Endothelial cell of umbilical vein (primary cell): Measurements from ENCODE around the gene ARHGAP21. TPM values are rescaled to one million over a fixed set of nuclear protein-coding genes. Genes with fewer than 3 reads are reported as not detected.

ENCODE experiments used
- BruUV-seq: library from RNA; stranded (reverse); fragments of 400-500 nt; replicated peaks from 2 replicates; lab custom pipeline; 2021; lab: Mats Ljungman, UMichigan
- CTCF ChIA-PET: fragments of 300-600, 350-600 bp; sonication (Branson Sonifier 250); formaldehyde crosslinking; loops from one replicate; lab custom pipeline; 2021; ENCODE audit warnings: antibody characterized with exemption, inconsistent platforms; lab: Charles Lee
- POLR2A ChIA-PET: fragments of 300-600, 350-600 bp; sonication (Branson Sonifier 250); formaldehyde crosslinking; loops from one replicate; lab custom pipeline; 2021; ENCODE audit warnings: antibody characterized with exemption, inconsistent platforms; lab: Charles Lee
- DNase-seq: peaks from one replicate; pipeline ENCODE4 v3.0.0-alpha.2; 2011; ENCODE audit warnings: low read depth, low spot score
- FAIRE-seq: peaks from 2 replicates; lab custom pipeline; 2011; peaks lifted over from hg19 to GRCh38; lab: Jason Lieb, UNC
- H2AFZ ChIP-seq: 2 replicates; pipeline ENCODE4 v1.6.0; 2012; ENCODE audit warnings: low read depth, low read length, control low read depth, inconsistent platforms
- H3K27ac ChIP-seq: 2 replicates; pipeline ENCODE4 v1.5.1; 2011; ENCODE audit warnings: low read depth, mild to moderate bottlenecking, control low read depth, low read length, moderate library complexity; ENCODE audit not compliant: insufficient read depth
- H3K27me3 ChIP-seq, 2 experiments: 2 replicates each; pipeline versions ENCODE4 v1.6.0 to v1.6.1; 2011; ENCODE audit warnings: low read length in 2 of 2, mixed read lengths in 1 of 2; ENCODE audit not compliant: control insufficient read depth in 2 of 2, insufficient read depth in 2 of 2
- H3K36me3 ChIP-seq, 2 experiments: 2 replicates in 1 of 2; 3 replicates in 1 of 2; pipeline ENCODE4 v1.5.1; 2011; ENCODE audit warnings: low read length in 2 of 2, mild to moderate bottlenecking in 1 of 2, moderate library complexity in 1 of 2; ENCODE audit not compliant: control insufficient read depth in 2 of 2, insufficient read depth in 2 of 2; ENCODE audit errors: extremely low read depth in 1 of 2
- H3K4me1 ChIP-seq: 3 replicates; pipeline ENCODE4 v1.5.1; 2011; ENCODE audit warnings: mild to moderate bottlenecking, low read length; ENCODE audit not compliant: control insufficient read depth, insufficient read depth; ENCODE audit errors: extremely low read depth
- H3K4me2 ChIP-seq: 2 replicates; pipeline ENCODE4 v1.6.1; 2011; ENCODE audit warnings: low read length, control low read depth, mixed read lengths; ENCODE audit not compliant: insufficient read depth
- H3K4me3 ChIP-seq, 3 experiments: fragments of 200-600 bp in 1 of 3; sonication (generic), shearing (Covaris generic) in 1 of 3; replicated peaks in 1 of 3; 2 replicates each; pipeline ENCODE4 v1.5.1; 2011 to 2016; ENCODE audit warnings: control low read depth in 3 of 3, low read length in 3 of 3, mild to moderate bottlenecking in 2 of 3, inconsistent platforms in 1 of 3, low read depth in 1 of 3, moderate library complexity in 1 of 3; ENCODE audit not compliant: insufficient read depth in 1 of 3
- H3K79me2 ChIP-seq: 2 replicates; pipeline ENCODE4 v1.6.0; 2012; ENCODE audit warnings: low read length, inconsistent platforms; ENCODE audit not compliant: control insufficient read depth, insufficient read depth
- H3K9ac ChIP-seq: replicated peaks from 2 replicates; pipeline ENCODE3; 2011; ENCODE audit warnings: low read length, control low read depth; ENCODE audit not compliant: insufficient read depth; ENCODE audit errors: extremely low read depth
- H3K9me1 ChIP-seq: replicated peaks from 3 replicates; pipeline ENCODE4 v1.6.0; 2011; ENCODE audit warnings: mild to moderate bottlenecking, low read length; ENCODE audit not compliant: control insufficient read depth, insufficient read depth; ENCODE audit errors: extremely low read depth
- H3K9me3 ChIP-seq: replicated peaks from 2 replicates; pipeline ENCODE4 v1.5.1; 2012; ENCODE audit warnings: low read length, inconsistent platforms; ENCODE audit not compliant: control insufficient read depth, insufficient read depth
- H4K20me1 ChIP-seq: replicated peaks from 2 replicates; pipeline ENCODE3; 2011; ENCODE audit warnings: mild to moderate bottlenecking, low read length; ENCODE audit not compliant: control insufficient read depth, insufficient read depth; ENCODE audit errors: extremely low read depth
- EZH2 ChIP-seq: IDR thresholded peaks from 2 replicates; pipeline ENCODE4 v1.6.1; 2012; ENCODE audit warnings: borderline replicate concordance, low read depth, mild to moderate bottlenecking, moderate library complexity, low read length, inconsistent platforms; ENCODE audit not compliant: severe bottlenecking
- FOS ChIP-seq: IDR thresholded peaks from 2 replicates; pipeline ENCODE4 v1.6.1; 2011; ENCODE audit warnings: mild to moderate bottlenecking, low read length, moderate library complexity, borderline replicate concordance; ENCODE audit not compliant: insufficient read depth
- GATA2 ChIP-seq: IDR thresholded peaks from 2 replicates; pipeline ENCODE4 v1.7.0; 2011; ENCODE audit warnings: low read depth, mild to moderate bottlenecking, moderate library complexity, mixed read lengths, low read length; ENCODE audit not compliant: insufficient read length, insufficient read depth
- JUN ChIP-seq: IDR thresholded peaks from 2 replicates; pipeline ENCODE4 v1.6.1; 2011; ENCODE audit warnings: borderline replicate concordance, low read depth; ENCODE audit not compliant: insufficient read length, insufficient read depth
- MYC ChIP-seq: IDR thresholded peaks from one replicate; pipeline ENCODE4 v1.6.1; 2011; ENCODE audit warnings: mild to moderate bottlenecking, low read depth, low read length
- POLR2A ChIP-seq: IDR thresholded peaks from 2 replicates; pipeline ENCODE4 v1.6.1; 2012; ENCODE audit warnings: low read depth, mild to moderate bottlenecking, control low read depth, low read length
- POLR2AphosphoS5 ChIP-seq: IDR thresholded peaks from 2 replicates; pipeline ENCODE4 v1.6.1; 2012; ENCODE audit warnings: low read depth, mild to moderate bottlenecking, control low read depth, low read length, moderate library complexity; ENCODE audit not compliant: insufficient read depth
- dilution Hi-C: fragments of 300-500 bp; cut with MboI; formaldehyde crosslinking; loops from one replicate; pipeline ENCODE4 v1.15.0; 2019; ENCODE audit warnings: low sequenced_read_pairs; ENCODE audit not compliant: extremely low pct_ligation_motif_present
- intact Hi-C: fragments of 100-400 bp; cut with micrococcal nuclease; formaldehyde crosslinking; loops from one replicate; pipeline ENCODE4 v1.10.0; 2022
- polyA plus RNA-seq, 4 experiments: library from polyadenylated mRNA; depleted of rRNA in 3 of 4; stranded (reverse) in 3 of 4; unstranded in 1 of 4; fragments of >200 nt; gene quantifications; 2 replicates each; pipeline versions ENCODE4 v1.2.1 to v1.2.3, GENCODE V29; 2011 to 2012; ENCODE audit warnings: missing spikeins in 1 of 4
- total RNA-seq: library from RNA; stranded (reverse); gene quantifications from 2 replicates; pipeline ENCODE4 v1.2.3, GENCODE V29; 2021
- TF ChIP-seq, protein P1 (sequence below), 2 donors: IDR thresholded peaks; 1 replicate in 1 of 2; 2 replicates in 1 of 2; pipeline ENCODE4 v1.5.1; 2011; ENCODE audit warnings: low read length in 2 of 2, mild to moderate bottlenecking in 2 of 2, moderate library complexity in 2 of 2, control low read depth in 1 of 2, inconsistent platforms in 1 of 2, low read depth in 1 of 2; ENCODE audit not compliant: insufficient read depth in 1 of 2; ENCODE audit errors: extremely low read depth in 1 of 2
- TF ChIP-seq, protein P2 (sequence below): IDR thresholded peaks from 2 replicates; pipeline ENCODE4 v1.6.1; 2011; ENCODE audit not compliant: insufficient read depth, insufficient read length

ARHGAP21 gene
- total and polyA plus RNA-seq, 2 donors (not counting 3 experiments of a cell fraction or from before 2014, with no cell fraction given) = 29.5 to 97.8 TPM

DNA sequence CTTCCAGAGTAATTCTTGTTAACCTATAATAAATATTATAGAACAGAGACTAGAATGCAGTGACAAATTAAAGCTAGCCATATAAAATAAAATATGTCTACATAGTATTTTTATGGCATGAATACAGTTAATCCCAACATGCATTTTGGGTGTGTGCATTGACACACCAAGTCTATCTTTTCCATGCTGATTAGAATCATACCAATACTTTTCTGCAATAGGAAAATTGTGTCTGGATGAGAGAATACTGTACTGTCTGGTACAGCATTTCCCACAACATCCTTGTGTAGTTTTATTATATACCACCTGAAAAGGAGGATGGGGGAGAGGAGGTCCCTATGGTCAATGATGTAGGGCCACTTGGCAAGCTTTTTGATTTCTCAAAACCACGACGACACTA lies 100.3 kb downstream of the ARHGAP21 start:
- Histone ChIP-seq H3K9ac (no peak overlapping the region), H3K4me2 (no peak overlapping the region), H3K9me1 (no peaks in the 10 kb centered on the region), H4K20me1 (no peaks in the 10 kb centered on the region), H2AFZ (no peak overlapping the region), H3K27ac (no peak overlapping the region), H3K79me2 (peaks cover 7% of the 10 kb centered on the region), H3K9me3 (no peaks in the 10 kb centered on the region), H3K4me1 (no peaks in the 10 kb centered on the region), H3K27me3 (no peaks in the 10 kb centered on the region), H3K36me3 (peaks cover 1 to 5% of the 10 kb centered on the region in 2 experiments), H3K4me3 (no peak overlapping the region)
- dilution Hi-C loops (no loop called here), intact Hi-C loops (no loop called here)
- TF ChIP-seq POLR2AphosphoS5 = no peak
- POLR2A ChIA-PET = no interaction called here
- no TSS peak for BruUV-seq
- CTCF ChIA-PET = interaction anchor here (1.1 to 2.7 kb wide), 2 partner anchors 12 to 458 kb away, joined by 5 to 15 read pairs; no protein-coding TSS in a partner anchor
- DNase-seq = no peak
- no peak for FAIRE-seq

DNA sequence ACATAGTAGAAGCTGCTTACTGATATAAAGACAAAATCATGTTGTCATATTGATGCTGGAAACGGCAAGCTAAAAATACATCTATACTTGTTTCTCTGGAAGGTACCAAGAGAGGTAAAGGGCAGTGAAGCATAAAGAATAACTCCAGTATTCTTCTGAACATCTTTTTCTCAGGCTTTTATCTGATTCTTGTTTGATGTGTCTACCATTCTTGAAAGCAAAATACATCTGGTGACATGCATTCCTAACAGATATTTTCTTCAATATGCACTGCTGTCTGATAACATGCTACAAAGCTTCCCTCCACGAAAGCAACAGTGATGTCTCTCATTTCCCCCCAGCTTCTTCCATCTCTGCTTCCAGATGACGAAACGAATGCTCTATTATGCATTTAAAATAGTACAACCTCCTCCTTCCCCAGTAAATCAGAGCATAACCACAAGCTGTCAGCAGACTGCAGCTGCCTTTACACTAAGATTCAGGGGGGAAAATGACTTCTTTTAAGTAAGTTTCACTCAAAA lies 100.8 kb downstream of the ARHGAP21 start:
- no peaks in the 10 kb centered on the region for H3K9me3 ChIP-seq
- H2AFZ ChIP-seq = no peak overlapping the region
- peaks cover 3 to 6% of the 10 kb centered on the region in 2 experiments for H3K36me3 ChIP-seq
- no peak overlapping the region for H3K9ac ChIP-seq
- H3K27me3 ChIP-seq = no peaks in the 10 kb centered on the region
- intact Hi-C loops (no loop called here), dilution Hi-C loops (no loop called here)
- TF ChIP-seq EZH2 = no peak
- TF ChIP-seq MYC = no peak
- no peak for TF ChIP-seq JUN
- TF ChIP-seq POLR2A = no peak
- TF ChIP-seq GATA2 = no peak
- no peak for TF ChIP-seq FOS
- no peak for TF ChIP-seq POLR2AphosphoS5
- TF ChIP-seq, protein P1, sequence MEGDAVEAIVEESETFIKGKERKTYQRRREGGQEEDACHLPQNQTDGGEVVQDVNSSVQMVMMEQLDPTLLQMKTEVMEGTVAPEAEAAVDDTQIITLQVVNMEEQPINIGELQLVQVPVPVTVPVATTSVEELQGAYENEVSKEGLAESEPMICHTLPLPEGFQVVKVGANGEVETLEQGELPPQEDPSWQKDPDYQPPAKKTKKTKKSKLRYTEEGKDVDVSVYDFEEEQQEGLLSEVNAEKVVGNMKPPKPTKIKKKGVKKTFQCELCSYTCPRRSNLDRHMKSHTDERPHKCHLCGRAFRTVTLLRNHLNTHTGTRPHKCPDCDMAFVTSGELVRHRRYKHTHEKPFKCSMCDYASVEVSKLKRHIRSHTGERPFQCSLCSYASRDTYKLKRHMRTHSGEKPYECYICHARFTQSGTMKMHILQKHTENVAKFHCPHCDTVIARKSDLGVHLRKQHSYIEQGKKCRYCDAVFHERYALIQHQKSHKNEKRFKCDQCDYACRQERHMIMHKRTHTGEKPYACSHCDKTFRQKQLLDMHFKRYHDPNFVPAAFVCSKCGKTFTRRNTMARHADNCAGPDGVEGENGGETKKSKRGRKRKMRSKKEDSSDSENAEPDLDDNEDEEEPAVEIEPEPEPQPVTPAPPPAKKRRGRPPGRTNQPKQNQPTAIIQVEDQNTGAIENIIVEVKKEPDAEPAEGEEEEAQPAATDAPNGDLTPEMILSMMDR (IDR thresholded peaks at IDR 0.05; ENCODE audit: extremely low read depth in 1 of 2, insufficient read depth in 1 of 2, low read depth in 1 of 2, low read length in 2 of 2) = no peak
- TF ChIP-seq, protein P2, sequence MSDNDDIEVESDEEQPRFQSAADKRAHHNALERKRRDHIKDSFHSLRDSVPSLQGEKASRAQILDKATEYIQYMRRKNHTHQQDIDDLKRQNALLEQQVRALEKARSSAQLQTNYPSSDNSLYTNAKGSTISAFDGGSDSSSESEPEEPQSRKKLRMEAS = no peak
- FAIRE-seq (no peak), DNase-seq (no peak)
- H3K4me3 ChIP-seq = no peak overlapping the region
- no peak overlapping the region for H3K27ac ChIP-seq
- H4K20me1 ChIP-seq = no peaks in the 10 kb centered on the region
- H3K4me2 ChIP-seq = no peak overlapping the region
- H3K4me1 ChIP-seq = no peaks in the 10 kb centered on the region
- H3K9me1 ChIP-seq = no peaks in the 10 kb centered on the region
- ChIA-PET POLR2A (no interaction called here), CTCF (interaction anchor here (1.1 to 2.7 kb wide), 4 partner anchors 13 to 458 kb away, joined by 4 to 15 read pairs (median 6); no protein-coding TSS in a partner anchor)
- peaks cover 7% of the 10 kb centered on the region for H3K79me2 ChIP-seq
- BruUV-seq = no TSS peak
